HFFc6 (cell line): ENCODE data around the gene RALGPS1. TPM values are rescaled to one million over a fixed set of nuclear protein-coding genes. Genes with fewer than 3 reads are reported as not detected.
A peak's percentile ranks its signal among the peaks of the same experiment; 100 is the strongest.

ENCODE experiments used
- DNase-seq: peaks from one replicate; pipeline ENCODE4 v3.0.0-alpha.2; 2018
- H3K27ac Mint-ChIP-seq: 2 replicates; pipeline ENCODE4 v1.8.0; 2020; ENCODE audit warnings: mild to moderate bottlenecking, mixed read lengths
- H3K27me3 Mint-ChIP-seq: 2 replicates; pipeline ENCODE4 v1.8.0; 2021; ENCODE audit warnings: mild to moderate bottlenecking, moderate library complexity, mixed read lengths; ENCODE audit not compliant: insufficient read depth
- H3K36me3 Mint-ChIP-seq: 2 replicates; pipeline ENCODE4 v1.8.0; 2021; ENCODE audit warnings: low read depth, mixed read lengths
- H3K4me1 Mint-ChIP-seq: 2 replicates; pipeline ENCODE4 v1.8.0; 2020; ENCODE audit warnings: low read depth, mixed read lengths
- H3K4me3 Mint-ChIP-seq: 2 replicates; pipeline ENCODE4 v1.8.0; 2020; ENCODE audit warnings: mild to moderate bottlenecking, moderate library complexity, mixed read lengths
- H3K9me3 Mint-ChIP-seq: 2 replicates; pipeline ENCODE4 v1.8.0; 2020; ENCODE audit warnings: mild to moderate bottlenecking, mixed read lengths
- total RNA-seq, 6 experiments: library from RNA; stranded (reverse); fragmentation: NEBNext Ultra II Directional; extraction: Animal tissue kit (Norgen Biotek cat#: 25700); gene quantifications; 2 replicates in 1 of 6; 3 replicates in 5 of 6; pipeline ENCODE4 v1.2.3, GENCODE V29; 2021
- TF ChIP-seq, protein P1 (sequence below): fragments of 200-600 bp; sonication (generic); IDR thresholded peaks from 2 replicates; pipeline ENCODE4 v1.5.0; 2021; ENCODE audit warnings: antibody characterized with exemption, mild to moderate bottlenecking

RALGPS1 gene
- total RNA-seq, 6 experiments from 2014 or later: 0.68 to 1.6 (median 1.1) TPM

DNA sequence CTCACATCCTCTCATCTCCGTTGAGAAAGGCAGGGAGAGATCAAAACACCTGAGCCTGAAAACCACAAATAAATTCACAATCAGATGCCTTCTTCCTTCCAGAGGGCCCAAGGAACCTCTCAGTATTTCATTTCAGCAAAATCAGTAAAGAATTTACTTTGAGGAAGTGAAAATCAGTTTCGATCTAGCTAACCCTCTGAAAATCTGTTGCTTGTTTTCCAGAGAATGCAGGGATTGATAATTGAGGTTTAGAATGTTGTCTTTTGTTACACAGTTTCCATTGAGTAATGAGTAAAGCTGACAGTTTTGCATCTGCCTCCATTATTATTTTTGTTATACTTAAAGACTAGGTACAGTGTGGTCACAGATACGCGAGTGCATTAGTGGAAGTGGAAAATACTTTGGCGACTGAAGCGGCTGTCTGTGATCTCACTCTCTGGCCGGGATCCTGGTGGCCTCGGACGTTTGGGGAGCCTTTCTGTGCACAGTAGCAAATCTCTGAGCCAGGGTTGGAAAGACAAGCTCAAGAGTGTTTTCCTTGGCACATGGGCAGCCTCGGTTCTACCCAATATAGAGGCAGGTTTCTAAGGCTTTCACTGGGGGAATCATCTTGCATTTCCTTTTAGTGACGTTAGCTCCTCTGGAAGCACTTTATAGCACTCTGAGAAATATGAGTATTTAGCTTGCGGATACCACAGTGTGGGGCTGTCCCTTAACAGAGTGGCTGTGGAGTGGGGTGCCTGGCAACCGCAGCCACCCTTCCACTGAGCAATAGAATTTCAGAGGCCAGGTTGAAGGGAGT is 240.0 kb downstream of the RALGPS1 start:
- Mint-ChIP-seq H3K27me3 (peaks cover 16% of the 10 kb centered on the region), H3K36me3 (no peaks in the 10 kb centered on the region), H3K27ac (peak overlapping the region; percentile 32), H3K4me1 (peaks cover 21% of the 10 kb centered on the region), H3K4me3 (peak overlapping the region; percentile 65; the same call in 1 of the 2 replicates), H3K9me3 (no peaks in the 10 kb centered on the region)
- TF ChIP-seq, protein P1, sequence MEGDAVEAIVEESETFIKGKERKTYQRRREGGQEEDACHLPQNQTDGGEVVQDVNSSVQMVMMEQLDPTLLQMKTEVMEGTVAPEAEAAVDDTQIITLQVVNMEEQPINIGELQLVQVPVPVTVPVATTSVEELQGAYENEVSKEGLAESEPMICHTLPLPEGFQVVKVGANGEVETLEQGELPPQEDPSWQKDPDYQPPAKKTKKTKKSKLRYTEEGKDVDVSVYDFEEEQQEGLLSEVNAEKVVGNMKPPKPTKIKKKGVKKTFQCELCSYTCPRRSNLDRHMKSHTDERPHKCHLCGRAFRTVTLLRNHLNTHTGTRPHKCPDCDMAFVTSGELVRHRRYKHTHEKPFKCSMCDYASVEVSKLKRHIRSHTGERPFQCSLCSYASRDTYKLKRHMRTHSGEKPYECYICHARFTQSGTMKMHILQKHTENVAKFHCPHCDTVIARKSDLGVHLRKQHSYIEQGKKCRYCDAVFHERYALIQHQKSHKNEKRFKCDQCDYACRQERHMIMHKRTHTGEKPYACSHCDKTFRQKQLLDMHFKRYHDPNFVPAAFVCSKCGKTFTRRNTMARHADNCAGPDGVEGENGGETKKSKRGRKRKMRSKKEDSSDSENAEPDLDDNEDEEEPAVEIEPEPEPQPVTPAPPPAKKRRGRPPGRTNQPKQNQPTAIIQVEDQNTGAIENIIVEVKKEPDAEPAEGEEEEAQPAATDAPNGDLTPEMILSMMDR: no peak; the same call in 1 of the 2 replicates
- DNase-seq: peak; percentile 19

DNA sequence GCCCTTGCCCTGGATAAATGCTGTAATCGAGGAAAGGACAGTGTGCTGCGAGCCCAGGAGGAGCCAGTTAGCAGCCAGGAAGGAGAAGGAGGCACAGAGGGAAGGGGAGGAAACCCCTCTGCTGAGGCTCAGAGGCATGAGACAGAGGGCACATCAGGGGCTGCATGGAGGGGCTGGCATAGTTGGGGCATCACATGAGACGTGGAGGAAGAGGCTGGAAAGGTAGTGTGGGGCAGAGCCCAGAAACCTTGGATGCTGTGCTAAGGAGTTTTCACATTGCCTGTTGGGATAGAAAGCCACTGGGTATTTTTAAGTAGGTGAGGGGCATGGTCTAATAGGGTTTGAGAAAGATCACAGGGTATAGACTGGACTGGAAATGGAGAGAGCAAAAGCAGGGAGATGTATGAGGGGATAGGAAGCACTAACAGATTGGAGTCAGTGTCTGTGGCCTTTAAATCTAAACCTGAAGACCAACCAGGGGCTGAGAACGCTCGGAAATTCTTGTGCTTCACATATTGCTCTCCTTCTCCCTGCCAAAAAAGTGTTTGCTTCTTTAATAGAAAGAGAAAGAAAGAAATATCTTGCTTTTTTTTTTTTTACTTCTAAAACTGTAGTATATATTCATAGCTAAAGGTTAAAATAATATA is 240.9 kb downstream of the RALGPS1 start:
- TF ChIP-seq, protein P1: no peak
- H3K36me3 Mint-ChIP-seq: no peaks in the 10 kb centered on the region
- H3K9me3 Mint-ChIP-seq: no peaks in the 10 kb centered on the region
- H3K27me3 Mint-ChIP-seq: peaks cover 9% of the 10 kb centered on the region
- H3K4me1 Mint-ChIP-seq: peaks cover 27% of the 10 kb centered on the region
- no peak for DNase-seq
- H3K27ac Mint-ChIP-seq: peak overlapping the region; percentile 32
- H3K4me3 Mint-ChIP-seq: peak overlapping the region; percentile 65; the same call in 1 of the 2 replicates

DNA sequence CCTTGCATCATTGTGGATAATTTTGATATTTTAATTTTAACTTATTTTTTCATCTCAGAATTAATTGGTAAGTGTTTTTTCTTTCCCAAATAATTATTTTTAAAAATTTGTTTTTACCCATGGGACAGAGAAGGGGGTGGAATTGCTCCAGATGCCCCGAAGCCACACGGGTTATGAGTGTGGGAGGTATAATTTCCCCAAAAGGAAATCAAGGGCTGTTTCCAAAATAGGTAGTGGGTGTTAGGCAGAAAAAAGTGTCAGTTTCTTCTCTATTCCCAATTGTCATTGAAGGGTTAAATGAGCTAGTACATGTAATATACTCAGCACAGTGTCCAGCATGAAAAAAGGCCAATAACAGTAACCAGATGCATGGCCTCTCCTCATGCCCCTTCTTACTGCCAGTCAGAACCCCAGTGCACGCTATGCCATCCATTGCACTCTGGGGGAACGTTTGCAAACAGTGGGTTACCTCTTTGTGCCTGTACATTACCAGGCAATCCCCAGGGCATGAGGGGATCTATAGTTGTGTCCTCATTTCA is 244.3 kb downstream of the RALGPS1 start:
- no peak for DNase-seq
- Mint-ChIP-seq H3K36me3 (no peaks in the 10 kb centered on the region), H3K27ac (peak overlapping the region; percentile 87), H3K27me3 (no peaks in the 10 kb centered on the region), H3K9me3 (no peaks in the 10 kb centered on the region), H3K4me3 (peak overlapping the region; percentile 22; the same call in 1 of the 2 replicates), H3K4me1 (peaks cover 52% of the 10 kb centered on the region)
- TF ChIP-seq, protein P1: no peak

DNA sequence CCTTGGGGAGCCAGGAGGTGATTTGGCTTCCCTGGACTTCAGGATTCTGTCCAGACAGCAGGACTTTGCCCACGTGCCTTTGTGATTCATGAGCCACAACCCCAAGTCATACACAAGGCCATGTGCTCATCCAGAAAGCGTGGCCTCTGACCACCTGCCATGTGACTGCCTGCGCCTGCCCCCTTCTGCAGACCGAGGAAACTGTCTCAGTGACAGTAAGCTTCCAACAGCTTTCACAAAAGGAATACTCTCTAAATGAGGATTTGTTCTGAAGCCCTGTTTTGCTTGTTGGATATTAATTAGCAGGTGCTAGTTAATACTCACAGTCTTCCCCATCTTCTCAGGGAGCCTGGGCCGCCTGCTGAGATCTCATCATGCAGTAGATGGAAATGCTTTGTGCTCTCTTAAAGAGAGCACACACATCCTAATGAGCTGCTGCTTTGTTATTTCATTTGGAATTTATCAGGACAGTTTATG is 244.8 kb downstream of the RALGPS1 start:
- Mint-ChIP-seq H3K4me3 (peak overlapping the region; percentile 22; the same call in 1 of the 2 replicates), H3K4me1 (peaks cover 53% of the 10 kb centered on the region), H3K9me3 (no peaks in the 10 kb centered on the region), H3K36me3 (no peaks in the 10 kb centered on the region), H3K27me3 (no peaks in the 10 kb centered on the region), H3K27ac (peak overlapping the region; percentile 87)
- DNase-seq: peak; percentile 88
- TF ChIP-seq, protein P1: peak; percentile 69

DNA sequence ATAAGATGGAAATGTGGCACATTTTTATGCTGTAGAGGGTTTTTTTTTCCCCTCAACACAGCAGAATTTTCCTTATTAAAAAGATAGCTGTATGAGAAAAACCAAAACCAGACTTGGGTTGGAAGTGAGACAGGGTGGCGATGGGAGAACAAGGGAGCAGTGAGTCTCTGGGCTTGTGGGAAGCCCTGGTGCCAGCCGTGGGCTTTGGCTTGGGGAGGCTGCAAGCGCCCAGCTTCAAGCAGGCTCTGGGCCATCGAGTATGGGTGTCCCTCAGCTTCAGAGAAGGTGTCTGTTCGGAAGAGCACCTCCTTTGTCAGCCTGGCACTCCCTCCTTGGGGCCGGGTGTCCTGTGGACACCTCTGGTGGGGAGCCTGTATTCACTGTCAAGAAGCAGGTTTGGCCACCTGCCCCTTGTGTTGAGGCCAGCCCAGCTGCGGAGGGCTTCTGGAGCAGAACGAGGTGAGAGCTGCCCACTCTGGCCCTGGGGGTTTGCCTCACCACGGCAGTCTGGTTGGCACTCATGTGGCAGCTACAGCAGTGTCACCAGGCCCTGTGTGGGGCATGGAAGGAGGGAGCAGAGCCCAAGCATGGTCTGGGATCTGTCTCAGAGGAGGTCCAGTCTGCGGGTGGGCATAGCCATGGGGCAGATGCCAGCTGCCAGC is 245.5 kb downstream of the RALGPS1 start:
- DNase-seq: no peak
- Mint-ChIP-seq H3K4me3 (no peak overlapping the region), H3K9me3 (no peaks in the 10 kb centered on the region), H3K27me3 (no peaks in the 10 kb centered on the region), H3K4me1 (peaks cover 46% of the 10 kb centered on the region), H3K36me3 (no peaks in the 10 kb centered on the region), H3K27ac (peak overlapping the region; percentile 87)
- TF ChIP-seq, protein P1: no peak
